Liver (tissue), 9 donors: ENCODE results near the gene ARVCF. TPM values are rescaled to one million over a fixed set of nuclear protein-coding genes. Genes with fewer than 3 reads are reported as not detected.

Experiments used
- DNase-seq: peaks from one replicate; pipeline ENCODE4 v3.0.0-alpha.2; 2017; ENCODE audit warnings: low spot score
- H3K27ac ChIP-seq, 2 donors: one replicate each; pipeline ENCODE4 v1.7.0; 2013; ENCODE audit warnings: inconsistent platforms in 2 of 2, low read length in 2 of 2, control low read depth in 1 of 2, low read depth in 1 of 2, mild to moderate bottlenecking in 1 of 2
- H3K27me3 ChIP-seq, 4 donors: one replicate each; pipeline versions ENCODE4 v1.6.1 to v1.7.0; 2013; ENCODE audit warnings: low read length in 3 of 4, inconsistent platforms in 1 of 4, mild to moderate bottlenecking in 1 of 4, moderate library complexity in 1 of 4; ENCODE audit not compliant: control insufficient read depth in 4 of 4, insufficient read depth in 4 of 4
- H3K36me3 ChIP-seq, 4 donors: one replicate each; pipeline versions ENCODE4 v1.6.1 to v1.7.0; 2013; ENCODE audit warnings: low read length in 3 of 4, mild to moderate bottlenecking in 3 of 4, low read depth in 1 of 4, moderate library complexity in 1 of 4; ENCODE audit not compliant: control insufficient read depth in 4 of 4, insufficient read depth in 3 of 4
- H3K4me1 ChIP-seq, 4 donors: one replicate each; pipeline versions ENCODE4 v1.6.1 to v1.7.0; 2013; ENCODE audit warnings: low read length in 3 of 4, mild to moderate bottlenecking in 3 of 4, moderate library complexity in 1 of 4; ENCODE audit not compliant: control insufficient read depth in 4 of 4, insufficient read depth in 4 of 4
- H3K4me3 ChIP-seq, 3 donors: one replicate each; pipeline versions ENCODE4 v1.6.1 to v1.7.0; 2013; ENCODE audit warnings: low read length in 3 of 3, control low read depth in 1 of 3, low read depth in 1 of 3, mild to moderate bottlenecking in 1 of 3
- H3K9ac ChIP-seq, 2 donors: one replicate each; pipeline ENCODE4 v1.7.0; 2013; ENCODE audit warnings: low read length in 2 of 2, mild to moderate bottlenecking in 2 of 2, moderate library complexity in 2 of 2, control low read depth in 1 of 2, low read depth in 1 of 2
- H3K9me3 ChIP-seq, 4 donors: one replicate each; pipeline versions ENCODE4 v1.6.1 to v1.7.0; 2013; ENCODE audit warnings: low read length in 3 of 4; ENCODE audit not compliant: control insufficient read depth in 4 of 4
- ATF3 ChIP-seq: IDR thresholded peaks from 2 replicates; pipeline ENCODE4 v1.6.1; 2016; ENCODE audit warnings: antibody characterized with exemption
- CTCF ChIP-seq: fragments of 150-350 bp; IDR thresholded peaks from 2 replicates; pipeline ENCODE4 v1.5.1; 2017; ENCODE audit warnings: improper control_type of control experiment, low read depth, low read length; ENCODE audit not compliant: missing input control
- EGR1 ChIP-seq, 2 donors: IDR thresholded peaks; 2 replicates each; pipeline ENCODE4 v1.6.1; 2016 to 2018; ENCODE audit warnings: antibody characterized with exemption in 2 of 2, low read depth in 2 of 2
- FOXA1 ChIP-seq: IDR thresholded peaks from 2 replicates; pipeline ENCODE4 v1.6.1; 2016; ENCODE audit warnings: antibody characterized with exemption
- FOXA2 ChIP-seq: IDR thresholded peaks from 2 replicates; pipeline ENCODE4 v1.6.1; 2016; ENCODE audit warnings: antibody characterized with exemption
- GABPA ChIP-seq, 2 donors: IDR thresholded peaks in 1 of 2; conservative IDR thresholded peaks in 1 of 2; 2 replicates each; pipeline ENCODE4 v1.6.1; 2016; ENCODE audit warnings: antibody characterized with exemption in 2 of 2, mild to moderate bottlenecking in 1 of 2, moderate library complexity in 1 of 2
- HNF4A ChIP-seq, 2 donors: conservative IDR thresholded peaks; 2 replicates each; pipeline ENCODE4 v1.6.1; 2016; ENCODE audit warnings: antibody characterized with exemption in 2 of 2, mild to moderate bottlenecking in 2 of 2
- HNF4G ChIP-seq: IDR thresholded peaks from 2 replicates; pipeline ENCODE4 v1.6.1; 2016; ENCODE audit warnings: antibody characterized with exemption
- JUND ChIP-seq, 2 donors: IDR thresholded peaks; 2 replicates each; pipeline ENCODE4 v1.6.1; 2016; ENCODE audit warnings: antibody characterized with exemption in 2 of 2
- MAX ChIP-seq: IDR thresholded peaks from 2 replicates; pipeline ENCODE4 v1.6.1; 2016; ENCODE audit warnings: antibody characterized with exemption
- NR2F2 ChIP-seq: IDR thresholded peaks from 2 replicates; pipeline ENCODE4 v1.6.1; 2016; ENCODE audit warnings: antibody characterized with exemption
- RAD21 ChIP-seq, 2 donors: IDR thresholded peaks; 2 replicates each; pipeline ENCODE4 v1.6.1; 2016; ENCODE audit warnings: antibody characterized with exemption in 2 of 2, mild to moderate bottlenecking in 2 of 2
- REST ChIP-seq: IDR thresholded peaks from 2 replicates; pipeline ENCODE4 v1.6.1; 2016; ENCODE audit warnings: antibody characterized with exemption, mild to moderate bottlenecking
- RXRA ChIP-seq, 2 donors: IDR thresholded peaks; 2 replicates each; pipeline ENCODE4 v1.6.1; 2017 to 2018; ENCODE audit warnings: antibody characterized with exemption in 2 of 2, mild to moderate bottlenecking in 1 of 2
- SP1 ChIP-seq: IDR thresholded peaks from 2 replicates; pipeline ENCODE4 v1.6.1; 2018; ENCODE audit warnings: antibody characterized with exemption, mild to moderate bottlenecking
- TAF1 ChIP-seq: conservative IDR thresholded peaks from 2 replicates; pipeline ENCODE4 v1.6.1; 2016; ENCODE audit warnings: antibody characterized with exemption, mild to moderate bottlenecking
- YY1 ChIP-seq: IDR thresholded peaks from 2 replicates; pipeline ENCODE4 v1.6.1; 2016; ENCODE audit warnings: antibody characterized with exemption, mild to moderate bottlenecking
- ZBTB33 ChIP-seq: IDR thresholded peaks from 2 replicates; pipeline ENCODE4 v1.6.1; 2016; ENCODE audit warnings: antibody characterized with exemption
- WGBS: extraction: QIAGEN DNeasy Blood & Tissue Kit; methylation state at CpG from one replicate; pipeline ENCODE4 v1.1.7; 2013; 5-methylcytosine and 5-hydroxymethylcytosine counted together
- polyA plus RNA-seq, 2 donors: library from polyadenylated mRNA; stranded (reverse) in 1 of 2; unstranded in 1 of 2; fragments of 200-250 nt in 1 of 2; fragments of >200 nt in 1 of 2; fragmentation: Nextera tagmentation in 1 of 2; extraction: Ambion mirVana in 1 of 2; gene quantifications; one replicate each; pipeline versions ENCODE4 v1.2.1 to v1.2.3, GENCODE V29; 2013 to 2015
- total RNA-seq, 2 donors: library from RNA; depleted of rRNA; stranded (reverse); fragments of >200 nt; gene quantifications; one replicate each; pipeline ENCODE4 v1.2.3, GENCODE V29; 2014
- donor health status: healthy.
- donor health status: healthy.
- donor health status: healthy.
- donor health status: healthy.
- donor health status: healthy.

Gene ARVCF
- total and polyA plus RNA-seq, 4 donors = 3.8 to 48.8 (median 26.1) TPM

- 86% methylated on average over 19 of the region's 19 CpGs for WGBS
- H3K27me3 ChIP-seq = no peaks in the 10 kb centered on the region
- DNase-seq = no peak
- peaks cover 2 to 23% (median 11%) of the 10 kb centered on the region in 4 donors for H3K4me1 ChIP-seq
- no peak overlapping the region for H3K9ac ChIP-seq
- H3K27ac ChIP-seq = no peak overlapping the region
- H3K4me3 ChIP-seq = no peak overlapping the region
- no peaks in the 10 kb centered on the region for H3K9me3 ChIP-seq
- TF ChIP-seq GABPA (IDR thresholded peaks at IDR 0.05 in 1 of 2, conservative IDR thresholded peaks at IDR 0.05 in 1 of 2) (no peak), ZBTB33 (no peak)
- H3K36me3 ChIP-seq = peaks cover 0 to 20% (median under 1%) of the 10 kb centered on the region in 4 donors
Observed at GRCh38 chr22:19984201-19984753, 32.3 kb downstream of the ARVCF start.

- no peak overlapping the region for H3K27ac ChIP-seq
- TF ChIP-seq REST (no peak), RAD21 (IDR thresholded peaks at IDR 0.05) (no peak), HNF4A (conservative IDR thresholded peaks at IDR 0.05) (no peak), RXRA (IDR thresholded peaks at IDR 0.05) (no peak), MAX (no peak), FOXA2 (no peak), NR2F2 (no peak), ATF3 (no peak), FOXA1 (no peak), HNF4G (no peak), CTCF (no peak), YY1 (no peak), GABPA (IDR thresholded peaks at IDR 0.05 in 1 of 2, conservative IDR thresholded peaks at IDR 0.05 in 1 of 2) (no peak), JUND (IDR thresholded peaks at IDR 0.05) (no peak), TAF1 (no peak), EGR1 (IDR thresholded peaks at IDR 0.05; ENCODE audit: low read depth in 2 of 2) (no peak), ZBTB33 (no peak), SP1 (no peak)
Observed at GRCh38 chr22:19983741-19984140, 32.9 kb downstream of the ARVCF start.

More at GRCh38 chr22:19983741-19984140, 32.9 kb downstream of the ARVCF start:
- Histone ChIP-seq H3K4me1 (peaks cover 2 to 23% (median 8%) of the 10 kb centered on the region in 4 donors), H3K4me3 (no peak overlapping the region), H3K9me3 (no peaks in the 10 kb centered on the region), H3K36me3 (peaks cover 0 to 25% (median 4%) of the 10 kb centered on the region in 4 donors), H3K9ac (no peak overlapping the region), H3K27me3 (no peaks in the 10 kb centered on the region)
- no peak for DNase-seq
- WGBS = 76% methylated on average over 5 of the region's 5 CpGs
